Stomach (tissue), 9 donors: ENCODE results near the gene KCTD17. TPM values are rescaled to one million over a fixed set of nuclear protein-coding genes. Genes with fewer than 3 reads are reported as not detected.

Source experiments
- DNase-seq, 2 donors: peaks; one replicate each; pipeline versions ENCODE4 v3.0.0 to v3.0.0-alpha.2; 2013 to 2019
- H3K27ac ChIP-seq, 5 donors: fragments of 200-600 bp in 4 of 5; sonication (generic) in 4 of 5; one replicate each; pipeline ENCODE4 v1.5.1; 2013 to 2019; ENCODE audit warnings: mild to moderate bottlenecking in 1 of 5, moderate library complexity in 1 of 5
- H3K27me3 ChIP-seq, 3 donors: fragments of 200-600 bp; sonication (generic); one replicate each; pipeline ENCODE4 v1.5.1; 2017 to 2019; ENCODE audit warnings: mixed run types in 1 of 3
- H3K36me3 ChIP-seq, 4 donors: fragments of 200-600 bp; sonication (generic); 1 replicate in 3 of 4; 2 replicates in 1 of 4; pipeline ENCODE4 v1.5.1; 2016 to 2019
- H3K4me1 ChIP-seq, 4 donors: fragments of 200-600 bp; sonication (generic); one replicate each; pipeline ENCODE4 v1.5.1; 2016 to 2019
- H3K4me3 ChIP-seq, 4 donors: fragments of 200-600 bp; sonication (generic) in 3 of 4; one replicate each; pipeline ENCODE4 v1.5.1; 2016 to 2019; ENCODE audit warnings: mild to moderate bottlenecking in 1 of 4
- H3K9me3 ChIP-seq, 4 donors: fragments of 200-600 bp; sonication (generic); one replicate each; pipeline ENCODE4 v1.5.1; 2016 to 2019
- CTCF ChIP-seq, 7 experiments: fragments of 450-650 bp in 4 of 7; fragments of 200-600 bp in 3 of 7; sonication (generic) in 3 of 7; IDR thresholded peaks; one replicate each; pipeline ENCODE4 v1.5.1; 2016 to 2019; ENCODE audit warnings: antibody characterized with exemption in 7 of 7, control low read depth in 2 of 7, mild to moderate bottlenecking in 1 of 7
- EP300 ChIP-seq: sonication (generic); formaldehyde crosslinking; IDR thresholded peaks from one replicate; pipeline ENCODE4 v1.6.1; 2017; ENCODE audit warnings: antibody characterized with exemption
- POLR2A ChIP-seq, 4 donors: fragments of 450-650 bp; IDR thresholded peaks; one replicate each; pipeline ENCODE4 v1.6.1; 2016; ENCODE audit warnings: antibody characterized with exemption in 4 of 4, control low read depth in 2 of 4, mild to moderate bottlenecking in 1 of 4, moderate library complexity in 1 of 4
- POLR2AphosphoS5 ChIP-seq, 3 donors: sonication (generic); formaldehyde crosslinking; IDR thresholded peaks; one replicate each; pipeline ENCODE4 v1.6.1; 2016; ENCODE audit warnings: antibody characterized with exemption in 3 of 3
- WGBS, 5 donors: extraction: QIAGEN DNeasy Blood & Tissue Kit in 3 of 5; methylation state at CpG; one replicate each; pipeline versions ENCODE4 v1.1.5 to v1.1.7; 2013 to 2018; 5-methylcytosine and 5-hydroxymethylcytosine counted together
- intact Hi-C: fragments of 100-400 bp; cut with DNase I; formaldehyde crosslinking; loops from one replicate; pipeline ENCODE4 v1.15.1; 2023; ENCODE audit warnings: low total_unique reads
- polyA plus RNA-seq, 3 donors: library from polyadenylated mRNA; stranded (reverse); fragments of 200-250 nt; gene quantifications; one replicate each; pipeline ENCODE4 v1.2.3, GENCODE V29; 2013
- total RNA-seq, 5 donors: library from RNA; depleted of rRNA; stranded (reverse); fragments of >200 nt; gene quantifications; one replicate each; pipeline versions ENCODE4 v1.1.0 to v1.2.3, GENCODE V29; 2014 to 2016
- donor health status: healthy with polysubstance abuse.
- donor health status: Bipolar disorder and iron deficiency.
- donor health status: healthy.

The KCTD17 gene
- total and polyA plus RNA-seq, 8 donors = 1.8 to 82.8 (median 9.2) TPM

GRCh38 chr22:37079668-37080171 is 28.2 kb downstream of the KCTD17 start:
- peak; percentile 41 to 75 for DNase-seq
- Histone ChIP-seq H3K4me3 (no peak overlapping the region), H3K4me1 (peaks cover 0 to 8% (median 4%) of the 10 kb centered on the region in 4 donors), H3K27me3 (peaks cover 0 to 57% (median 14%) of the 10 kb centered on the region in 3 donors), H3K27ac (peak overlapping the region in 1 of 5 donors; percentile 42), H3K9me3 (no peaks in the 10 kb centered on the region), H3K36me3 (no peaks in the 10 kb centered on the region)
- no peak for TF ChIP-seq CTCF (IDR thresholded peaks at IDR 0.05)
- no peak for TF ChIP-seq POLR2A (IDR thresholded peaks at IDR 0.05)
- no peak for TF ChIP-seq EP300
- no peak for TF ChIP-seq POLR2AphosphoS5 (IDR thresholded peaks at IDR 0.05)
- 61 to 75% (median 66%) methylated on average over 14 to 15 of the region's 15 CpGs for WGBS, 5 donors
- intact Hi-C loops = loop anchor here (10.0 kb wide), 1 partner anchor 125 kb away; no protein-coding TSS in a partner anchor

GRCh38 chr22:37080438-37080837 is 28.9 kb downstream of the KCTD17 start:
- intact Hi-C loops = loop anchor here (10.0 kb wide), 1 partner anchor 124 kb away; no protein-coding TSS in a partner anchor
- no peak overlapping the region for H3K27ac ChIP-seq
- TF ChIP-seq EP300 = no peak
- no peak for TF ChIP-seq POLR2AphosphoS5 (IDR thresholded peaks at IDR 0.05)
- no peak for TF ChIP-seq POLR2A (IDR thresholded peaks at IDR 0.05)
- no peak for TF ChIP-seq CTCF (IDR thresholded peaks at IDR 0.05)
- H3K9me3 ChIP-seq = no peaks in the 10 kb centered on the region
- peaks cover 0 to 57% (median 7%) of the 10 kb centered on the region in 3 donors for H3K27me3 ChIP-seq
- no peaks in the 10 kb centered on the region for H3K36me3 ChIP-seq
- H3K4me1 ChIP-seq = peaks cover 0 to 8% (median 4%) of the 10 kb centered on the region in 4 donors
- WGBS, 5 donors = 80 to 95% (median 91%) methylated on average over 6 of the region's 6 CpGs
- no peak for DNase-seq
- H3K4me3 ChIP-seq = no peak overlapping the region

GRCh38 chr22:37080838-37081237 is 29.3 kb downstream of the KCTD17 start:
- Histone ChIP-seq H3K4me3 (no peak overlapping the region), H3K4me1 (peaks cover 0 to 8% (median 4%) of the 10 kb centered on the region in 4 donors), H3K9me3 (no peaks in the 10 kb centered on the region), H3K27me3 (peaks cover 0 to 58% (median 5%) of the 10 kb centered on the region in 3 donors), H3K27ac (no peak overlapping the region), H3K36me3 (no peaks in the 10 kb centered on the region)
- 72 to 91% (median 89%) methylated on average over 7 to 12 of the region's 12 CpGs for WGBS, 5 donors
- intact Hi-C loops = loop anchor here (10.0 kb wide), 1 partner anchor 124 kb away; no protein-coding TSS in a partner anchor
- no peak for TF ChIP-seq POLR2A (IDR thresholded peaks at IDR 0.05)
- DNase-seq = no peak

GRCh38 chr22:37082251-37082873 is 30.8 kb downstream of the KCTD17 start:
- peaks cover 0 to 59% (median 0%) of the 10 kb centered on the region in 3 donors for H3K27me3 ChIP-seq
- no peak overlapping the region for H3K4me3 ChIP-seq
- intact Hi-C loops = loop anchor here (10.0 kb wide), 1 partner anchor 122 kb away; no protein-coding TSS in a partner anchor
- peaks cover 0 to 8% (median 4%) of the 10 kb centered on the region in 4 donors for H3K4me1 ChIP-seq
- 76 to 89% (median 83%) methylated on average over 10 of the region's 10 CpGs for WGBS, 5 donors
- no peak for DNase-seq
- H3K27ac ChIP-seq = no peak overlapping the region
- no peaks in the 10 kb centered on the region for H3K36me3 ChIP-seq
- TF ChIP-seq POLR2AphosphoS5 (IDR thresholded peaks at IDR 0.05) (no peak), POLR2A (IDR thresholded peaks at IDR 0.05) (no peak), CTCF (IDR thresholded peaks at IDR 0.05) (no peak), EP300 (no peak)
- no peaks in the 10 kb centered on the region for H3K9me3 ChIP-seq
